Gastrocnemius medialis (tissue), 4 donors: ENCODE data around the gene RNF2.

Experiments
- POLR2A ChIP-seq, 2 donors: fragments of 450-650 bp; IDR thresholded peaks; one replicate each; pipeline ENCODE4 v1.6.1; 2017; ENCODE audit warnings: antibody characterized with exemption in 2 of 2, mild to moderate bottlenecking in 2 of 2, moderate library complexity in 2 of 2
- TF ChIP-seq, protein P1 (sequence below), 5 experiments: fragments of 450-650 bp in 3 of 5; fragments of 200-600 bp in 2 of 5; sonication (generic) in 2 of 5; IDR thresholded peaks in 4 of 5; conservative IDR thresholded peaks in 1 of 5; 1 replicate in 4 of 5; 2 replicates in 1 of 5; pipeline ENCODE4 v1.5.1; 2016 to 2019; ENCODE audit warnings: antibody characterized with exemption in 5 of 5, mild to moderate bottlenecking in 3 of 5, moderate library complexity in 3 of 5

DNA sequence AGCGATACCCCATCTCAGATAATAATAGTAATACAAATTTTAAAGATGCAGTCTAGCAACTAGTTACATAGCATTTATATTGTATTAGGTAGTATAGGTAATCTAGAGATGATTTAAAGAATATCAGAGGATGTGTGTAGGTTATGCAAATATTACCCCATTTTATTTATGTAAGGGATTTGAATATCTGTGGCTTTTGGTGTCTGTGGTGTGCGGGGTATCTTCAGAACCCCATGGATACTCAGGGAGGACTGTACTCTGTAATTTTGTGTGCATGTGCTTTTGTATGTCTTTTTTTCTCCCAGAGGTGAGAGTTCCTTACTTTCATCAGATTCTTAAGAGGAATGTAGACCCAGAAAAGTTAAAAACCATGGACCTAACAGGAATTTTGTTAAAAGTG, 12.8 kb downstream of the RNF2 start:
- TF ChIP-seq, protein P1, sequence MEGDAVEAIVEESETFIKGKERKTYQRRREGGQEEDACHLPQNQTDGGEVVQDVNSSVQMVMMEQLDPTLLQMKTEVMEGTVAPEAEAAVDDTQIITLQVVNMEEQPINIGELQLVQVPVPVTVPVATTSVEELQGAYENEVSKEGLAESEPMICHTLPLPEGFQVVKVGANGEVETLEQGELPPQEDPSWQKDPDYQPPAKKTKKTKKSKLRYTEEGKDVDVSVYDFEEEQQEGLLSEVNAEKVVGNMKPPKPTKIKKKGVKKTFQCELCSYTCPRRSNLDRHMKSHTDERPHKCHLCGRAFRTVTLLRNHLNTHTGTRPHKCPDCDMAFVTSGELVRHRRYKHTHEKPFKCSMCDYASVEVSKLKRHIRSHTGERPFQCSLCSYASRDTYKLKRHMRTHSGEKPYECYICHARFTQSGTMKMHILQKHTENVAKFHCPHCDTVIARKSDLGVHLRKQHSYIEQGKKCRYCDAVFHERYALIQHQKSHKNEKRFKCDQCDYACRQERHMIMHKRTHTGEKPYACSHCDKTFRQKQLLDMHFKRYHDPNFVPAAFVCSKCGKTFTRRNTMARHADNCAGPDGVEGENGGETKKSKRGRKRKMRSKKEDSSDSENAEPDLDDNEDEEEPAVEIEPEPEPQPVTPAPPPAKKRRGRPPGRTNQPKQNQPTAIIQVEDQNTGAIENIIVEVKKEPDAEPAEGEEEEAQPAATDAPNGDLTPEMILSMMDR (IDR thresholded peaks at IDR 0.05 in 4 of 5, conservative IDR thresholded peaks at IDR 0.05 in 1 of 5) = no peak
- TF ChIP-seq POLR2A (IDR thresholded peaks at IDR 0.05) = no peak
